ENCODE measurements around the gene TGFB2.

- no peak for TF ChIP-seq EZH2phosphoT487 (IDR thresholded peaks at IDR 0.05; ENCODE audit: insufficient read depth, low read depth)
- TF ChIP-seq EZH2 (IDR thresholded peaks at IDR 0.05; ENCODE audit: insufficient read depth, poor library complexity, severe bottlenecking), result no peak
These were observed 63.8 kb downstream of the TGFB2 start for GRCh38 chr1:218408942-218409341.

All from GM23248 (cell line).